ENCODE measurements around the gene ANGPT4.

DNA sequence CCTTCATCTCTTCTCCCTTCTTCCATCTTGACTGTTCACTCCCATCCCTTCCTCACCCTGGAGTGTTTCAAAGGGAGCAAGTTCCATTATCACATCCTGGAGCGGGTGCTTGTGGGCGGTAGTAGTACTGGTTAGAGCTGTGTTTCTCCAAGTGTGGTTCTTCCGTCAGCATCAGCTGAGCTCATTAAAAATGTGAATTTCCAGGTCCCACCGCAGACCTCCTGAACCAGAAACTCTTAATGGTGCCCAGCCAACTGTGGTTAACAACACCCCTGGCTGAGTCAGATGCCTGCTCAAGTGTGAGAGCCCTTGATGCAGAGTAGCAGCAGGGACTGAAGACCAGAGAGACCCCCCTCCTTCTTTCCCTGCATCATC lies 24.4 kb downstream of the ANGPT4 start:
- TF ChIP-seq, protein P1, sequence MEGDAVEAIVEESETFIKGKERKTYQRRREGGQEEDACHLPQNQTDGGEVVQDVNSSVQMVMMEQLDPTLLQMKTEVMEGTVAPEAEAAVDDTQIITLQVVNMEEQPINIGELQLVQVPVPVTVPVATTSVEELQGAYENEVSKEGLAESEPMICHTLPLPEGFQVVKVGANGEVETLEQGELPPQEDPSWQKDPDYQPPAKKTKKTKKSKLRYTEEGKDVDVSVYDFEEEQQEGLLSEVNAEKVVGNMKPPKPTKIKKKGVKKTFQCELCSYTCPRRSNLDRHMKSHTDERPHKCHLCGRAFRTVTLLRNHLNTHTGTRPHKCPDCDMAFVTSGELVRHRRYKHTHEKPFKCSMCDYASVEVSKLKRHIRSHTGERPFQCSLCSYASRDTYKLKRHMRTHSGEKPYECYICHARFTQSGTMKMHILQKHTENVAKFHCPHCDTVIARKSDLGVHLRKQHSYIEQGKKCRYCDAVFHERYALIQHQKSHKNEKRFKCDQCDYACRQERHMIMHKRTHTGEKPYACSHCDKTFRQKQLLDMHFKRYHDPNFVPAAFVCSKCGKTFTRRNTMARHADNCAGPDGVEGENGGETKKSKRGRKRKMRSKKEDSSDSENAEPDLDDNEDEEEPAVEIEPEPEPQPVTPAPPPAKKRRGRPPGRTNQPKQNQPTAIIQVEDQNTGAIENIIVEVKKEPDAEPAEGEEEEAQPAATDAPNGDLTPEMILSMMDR (IDR thresholded peaks at IDR 0.05): no peak
- no peak for TF ChIP-seq POLR2A (IDR thresholded peaks at IDR 0.05)
